ENCODE data around the gene DPEP3.

The DPEP3 gene

GRCh38 chr16:67966549-67967182 is 13.6 kb downstream of the DPEP3 start:
- DNase-seq (ENCODE audit: low spot score), result no peak

GRCh38 chr16:67965668-67966548 is 14.4 kb downstream of the DPEP3 start:
- no peak for DNase-seq (ENCODE audit: low spot score)

GRCh38 chr16:67964477-67965131 is 15.7 kb downstream of the DPEP3 start:
- DNase-seq (ENCODE audit: low spot score), result no peak

- no peak for DNase-seq (ENCODE audit: low spot score)
Measured at GRCh38 chr16:67963662-67964321, 16.5 kb downstream of the DPEP3 start.

- DNase-seq (ENCODE audit: low spot score), result no peak
Measured at GRCh38 chr16:67963292-67963661, 17.0 kb downstream of the DPEP3 start.

- no peak for DNase-seq (ENCODE audit: low spot score)
Measured at GRCh38 chr16:67962135-67962534, 18.2 kb downstream of the DPEP3 start.

GRCh38 chr16:67961551-67961957 is 18.7 kb downstream of the DPEP3 start:
- no peak for DNase-seq (ENCODE audit: low spot score)

- no peak for DNase-seq (ENCODE audit: low spot score)
Measured at GRCh38 chr16:67959536-67960329, 20.6 kb downstream of the DPEP3 start.

GRCh38 chr16:67957622-67958021 is 22.7 kb downstream of the DPEP3 start:
- no peak for DNase-seq (ENCODE audit: low spot score)

- DNase-seq (ENCODE audit: low spot score), result no peak
Measured at GRCh38 chr16:67954421-67955196, 25.7 kb downstream of the DPEP3 start.

- no peak for DNase-seq (ENCODE audit: low spot score)
Measured at GRCh38 chr16:67953641-67954375, 26.5 kb downstream of the DPEP3 start.

- peak; percentile 94 for DNase-seq (ENCODE audit: low spot score)
Measured at GRCh38 chr16:67951485-67951884, 28.8 kb downstream of the DPEP3 start.

GRCh38 chr16:67950335-67950843 is 29.9 kb downstream of the DPEP3 start:
- DNase-seq (ENCODE audit: low spot score), result no peak

- no peak for DNase-seq (ENCODE audit: low spot score)
Measured at GRCh38 chr16:67949645-67950044, 30.7 kb downstream of the DPEP3 start.

GRCh38 chr16:67948015-67948414 is 32.3 kb downstream of the DPEP3 start:
- DNase-seq (ENCODE audit: low spot score), result no peak

GRCh38 chr16:67946966-67947558 is 33.2 kb downstream of the DPEP3 start:
- DNase-seq (ENCODE audit: low spot score), result no peak

- DNase-seq (ENCODE audit: low spot score), result no peak
Measured at GRCh38 chr16:67946128-67946569, 34.1 kb downstream of the DPEP3 start.

GRCh38 chr16:67945392-67945933 is 34.8 kb downstream of the DPEP3 start:
- DNase-seq (ENCODE audit: low spot score), result no peak
